DOHH2 (cell line): ENCODE results near the gene RAB5IF.

Experiments used
- H3F3A ChIP-seq: fragments of 200-600 bp; sonication (generic), shearing (Covaris generic); 2 replicates; pipeline ENCODE4 v1.6.0; 2016; ENCODE audit warnings: antibody characterized with exemption, mild to moderate bottlenecking; ENCODE audit not compliant: control insufficient read depth, insufficient read depth
- H3K27ac ChIP-seq: fragments of 200-600 bp; sonication (generic); 2 replicates; pipeline ENCODE4 v1.5.1; 2014; ENCODE audit warnings: low read depth, mild to moderate bottlenecking, low read length, moderate library complexity
- H3K27me3 ChIP-seq: fragments of 200-600 bp; sonication (generic); 2 replicates; pipeline ENCODE4 v1.6.1; 2014; ENCODE audit warnings: mild to moderate bottlenecking, low read length, mixed read lengths; ENCODE audit not compliant: control insufficient read depth
- H3K36me3 ChIP-seq: fragments of 200-600 bp; sonication (generic); 2 replicates; pipeline ENCODE4 v1.6.1; 2014; ENCODE audit warnings: mild to moderate bottlenecking, low read length, moderate library complexity, mixed read lengths; ENCODE audit not compliant: control insufficient read depth
- H3K4me1 ChIP-seq: fragments of 200-600 bp; sonication (generic); 2 replicates; pipeline ENCODE4 v1.6.1; 2014; ENCODE audit warnings: mild to moderate bottlenecking, low read length, mixed read lengths; ENCODE audit not compliant: control insufficient read depth
- H3K4me2 ChIP-seq: fragments of 200-600 bp; sonication (generic); 2 replicates; pipeline ENCODE4 v1.6.0; 2014; ENCODE audit warnings: mild to moderate bottlenecking, low read length, moderate library complexity
- H3K4me3 ChIP-seq: fragments of 200-600 bp; sonication (generic); 2 replicates; pipeline ENCODE4 v1.5.1; 2014; ENCODE audit warnings: mild to moderate bottlenecking, low read length, mixed read lengths
- H3K79me2 ChIP-seq: fragments of 200-600 bp; sonication (generic); 2 replicates; pipeline ENCODE4 v1.6.1; 2014; ENCODE audit warnings: mild to moderate bottlenecking, low read length, mixed read lengths; ENCODE audit not compliant: control insufficient read depth
- H3K9me2 ChIP-seq: fragments of 200-600 bp; sonication (generic); replicated peaks from 2 replicates; pipeline ENCODE4 v1.6.1; 2014; ENCODE audit warnings: mild to moderate bottlenecking, low read length, mixed read lengths; ENCODE audit not compliant: control insufficient read depth
- H3K9me3 ChIP-seq: fragments of 200-600 bp; sonication (generic); 2 replicates; pipeline ENCODE4 v1.6.1; 2014; ENCODE audit warnings: antibody characterized with exemption, low read length, mixed read lengths; ENCODE audit not compliant: control insufficient read depth, insufficient read depth
- H4K20me1 ChIP-seq: fragments of 200-600 bp; sonication (generic); 2 replicates; pipeline ENCODE4 v1.6.0; 2014; ENCODE audit warnings: low read depth, mild to moderate bottlenecking, antibody characterized with exemption, low read length, moderate library complexity; ENCODE audit not compliant: control insufficient read depth, insufficient read depth
- CTCF ChIP-seq: fragments of 200-600 bp; sonication (generic); IDR thresholded peaks from one replicate; pipeline ENCODE4 v1.5.1; 2014; ENCODE audit warnings: antibody characterized with exemption, mild to moderate bottlenecking, low read depth, low read length; ENCODE audit not compliant: poor library complexity, severe bottlenecking
- EZH2phosphoT487 ChIP-seq: fragments of 200-600 bp; sonication (generic); IDR thresholded peaks from 2 replicates; pipeline ENCODE4 v1.6.1; 2017; ENCODE audit warnings: borderline replicate concordance, mild to moderate bottlenecking, antibody characterized with exemption, low read length, moderate library complexity, mixed read lengths

RAB5IF gene

GRCh38 chr20:36628076-36628475, 22.5 kb downstream of the RAB5IF start:
- Histone ChIP-seq H3F3A (no peaks in the 10 kb centered on the region), H4K20me1 (no peaks in the 10 kb centered on the region), H3K4me2 (no peak overlapping the region), H3K36me3 (no peaks in the 10 kb centered on the region), H3K4me3 (no peak overlapping the region), H3K27ac (no peak overlapping the region), H3K4me1 (peaks cover 14% of the 10 kb centered on the region), H3K9me3 (no peaks in the 10 kb centered on the region), H3K79me2 (no peaks in the 10 kb centered on the region), H3K9me2 (no peaks in the 10 kb centered on the region), H3K27me3 (no peaks in the 10 kb centered on the region)
- TF ChIP-seq EZH2phosphoT487, result no peak
- TF ChIP-seq CTCF, result no peak

GRCh38 chr20:36629719-36630681, 24.4 kb downstream of the RAB5IF start:
- TF ChIP-seq EZH2phosphoT487, result no peak
- no peak for TF ChIP-seq CTCF
- Histone ChIP-seq H4K20me1 (no peaks in the 10 kb centered on the region), H3K4me1 (peaks cover 14% of the 10 kb centered on the region), H3K4me2 (peak overlapping the region; percentile 58), H3K9me2 (no peaks in the 10 kb centered on the region), H3K4me3 (no peak overlapping the region; the same call in 1 of the 2 replicates), H3K36me3 (no peaks in the 10 kb centered on the region), H3K27ac (no peak overlapping the region), H3K9me3 (no peaks in the 10 kb centered on the region), H3K79me2 (no peaks in the 10 kb centered on the region), H3K27me3 (no peaks in the 10 kb centered on the region), H3F3A (no peaks in the 10 kb centered on the region)

- no peak overlapping the region for H3K4me2 ChIP-seq
- TF ChIP-seq EZH2phosphoT487 (no peak), CTCF (no peak)
- no peak overlapping the region for H3K27ac ChIP-seq
- H3K79me2 ChIP-seq, result no peaks in the 10 kb centered on the region
- H3K9me2 ChIP-seq, result no peaks in the 10 kb centered on the region
- peaks cover 14% of the 10 kb centered on the region for H3K4me1 ChIP-seq
- no peaks in the 10 kb centered on the region for H3K36me3 ChIP-seq
- H3F3A ChIP-seq, result no peaks in the 10 kb centered on the region
- no peaks in the 10 kb centered on the region for H3K9me3 ChIP-seq
- no peaks in the 10 kb centered on the region for H3K27me3 ChIP-seq
- no peak overlapping the region for H3K4me3 ChIP-seq
- H4K20me1 ChIP-seq, result no peaks in the 10 kb centered on the region
Observed at GRCh38 chr20:36631646-36632045, 26.1 kb downstream of the RAB5IF start.
